ENCODE results near the gene RGMB. TPM values are rescaled to one million over a fixed set of nuclear protein-coding genes. Genes with fewer than 3 reads are reported as not detected.

Gene RGMB
- polyA plus RNA-seq, 1 of the 3 experiments (the other 2 are of a cell fraction): 86.7 TPM

- Histone ChIP-seq H3K4me1 (ENCODE audit: control insufficient read depth in 1 of 2, insufficient read depth in 2 of 2, low read depth in 1 of 2, low read length in 1 of 2) (peaks cover 0 to 21% of the 10 kb centered on the region in 2 experiments; a peak in 2 of 4 replicates), H3K9me3 (no peaks in the 10 kb centered on the region), H3F3A (replicated peaks; ENCODE audit: insufficient read depth) (peaks cover 48% of the 10 kb centered on the region), H3K79me2 (ENCODE audit: insufficient read depth) (peaks cover 18% of the 10 kb centered on the region), H4K20me1 (ENCODE audit: insufficient read depth) (peaks cover 29% of the 10 kb centered on the region), H3K9me2 (no peaks in the 10 kb centered on the region), H3K4me3 (ENCODE audit: low read depth in 2 of 2, low read length in 1 of 2) (no peak overlapping the region), H3K4me2 (no peak overlapping the region), H3K27me3 (ENCODE audit: insufficient read depth) (no peaks in the 10 kb centered on the region), H3K9ac (no peak overlapping the region), H3K27ac (ENCODE audit: low read depth in 2 of 2, low read length in 1 of 2) (peak overlapping the region in 1 of 2 experiments; percentile 11; a peak in 1 of 4 replicates), H3K36me3 (replicated peaks in 1 of 2; ENCODE audit: control insufficient read depth in 1 of 2, insufficient read depth in 2 of 2, low read length in 1 of 2) (peaks cover 12 to 14% of the 10 kb centered on the region in 2 experiments), H2AFZ (ENCODE audit: low read depth) (no peak overlapping the region)
- ChIA-PET CTCF (interaction anchor here (0.7 to 24.4 kb wide), 2 partner anchors 26 to 171 kb away, joined by 3 to 409 read pairs; partner anchors contain the start of gene RGMB), POLR2A (no interaction called here)
- no peak for DNase-seq
- no peak for TF ChIP-seq GABPA (IDR thresholded peaks at IDR 0.05; ENCODE audit: low read depth)
- no peak for TF ChIP-seq GATA2 (CRISPR knock-in tag; IDR thresholded peaks at IDR 0.05)
- no peak for TF ChIP-seq SIN3A (IDR thresholded peaks at IDR 0.05; ENCODE audit: borderline replicate concordance, low read depth, low read length)
- TF ChIP-seq JUND (IDR thresholded peaks at IDR 0.05): no peak
- 98% methylated on average over 3 of the region's 3 CpGs for WGBS (ENCODE audit: low lambda C conversion rate)
Measured at GRCh38 chr5:98798847-98799246, 25.4 kb downstream of the RGMB start.

- CTCF ChIA-PET: interaction anchor here (24.4 kb wide), 1 partner anchor 31 kb away, joined by 409 read pairs; the partner anchor contains the start of gene RGMB
- no peaks in the 10 kb centered on the region for H3K27me3 ChIP-seq (ENCODE audit: insufficient read depth)
- TF ChIP-seq MAX (IDR thresholded peaks at IDR 0.05; ENCODE audit: low read depth): no peak
- no peak for TF ChIP-seq USF1 (IDR thresholded peaks at IDR 0.05; ENCODE audit: borderline replicate concordance, low read depth)
- TF ChIP-seq GATA2 (CRISPR knock-in tag; IDR thresholded peaks at IDR 0.05): no peak
- TF ChIP-seq GABPA (IDR thresholded peaks at IDR 0.05; ENCODE audit: low read depth): no peak
- no peak for TF ChIP-seq POLR2AphosphoS5 (IDR thresholded peaks at IDR 0.05; ENCODE audit: low read depth, low read length)
- no peak for TF ChIP-seq CHD2 (IDR thresholded peaks at IDR 0.05; ENCODE audit: low read length, partially characterized antibody)
- no peak for TF ChIP-seq FOSL2 (IDR thresholded peaks at IDR 0.05; ENCODE audit: borderline replicate concordance, low read depth)
- TF ChIP-seq USF2 (IDR thresholded peaks at IDR 0.05; ENCODE audit: borderline replicate concordance, low read depth, low read length): no peak
- TF ChIP-seq RXRA (IDR thresholded peaks at IDR 0.05; ENCODE audit: borderline replicate concordance, low read depth): no peak
- no peak for TF ChIP-seq JUND (IDR thresholded peaks at IDR 0.05)
- no peak for TF ChIP-seq MEF2A (IDR thresholded peaks at IDR 0.05; ENCODE audit: borderline replicate concordance, low read depth)
- TF ChIP-seq RAD21 (IDR thresholded peaks at IDR 0.05; ENCODE audit: low read length): no peak
- TF ChIP-seq EP300 (IDR thresholded peaks at IDR 0.05; ENCODE audit: borderline replicate concordance in 1 of 2, low read depth in 1 of 2, low read length in 1 of 2): no peak
- TF ChIP-seq SMC3 (IDR thresholded peaks at IDR 0.05; ENCODE audit: low read depth, low read length): no peak
- no peak for TF ChIP-seq ELF1 (IDR thresholded peaks at IDR 0.05)
- peaks cover 0 to 12% of the 10 kb centered on the region in 2 experiments for H3K36me3 ChIP-seq (replicated peaks in 1 of 2; ENCODE audit: control insufficient read depth in 1 of 2, insufficient read depth in 2 of 2, low read length in 1 of 2)
- H3K79me2 ChIP-seq (ENCODE audit: insufficient read depth): no peaks in the 10 kb centered on the region
- WGBS (ENCODE audit: low lambda C conversion rate): 87% methylated on average over 2 of the region's 2 CpGs
- H3K4me3 ChIP-seq (ENCODE audit: low read depth in 2 of 2, low read length in 1 of 2): no peak overlapping the region
- H3K4me1 ChIP-seq (ENCODE audit: control insufficient read depth in 1 of 2, insufficient read depth in 2 of 2, low read depth in 1 of 2, low read length in 1 of 2): no peaks in the 10 kb centered on the region
- no peaks in the 10 kb centered on the region for H4K20me1 ChIP-seq (ENCODE audit: insufficient read depth)
- POLR2A ChIA-PET: no interaction called here
- no peaks in the 10 kb centered on the region for H3F3A ChIP-seq (replicated peaks; ENCODE audit: insufficient read depth)
- no peak for DNase-seq
- H3K27ac ChIP-seq (ENCODE audit: low read depth in 2 of 2, low read length in 1 of 2): no peak overlapping the region
- peaks cover 13% of the 10 kb centered on the region for H3K9me3 ChIP-seq
- H2AFZ ChIP-seq (ENCODE audit: low read depth): no peak overlapping the region
- no peaks in the 10 kb centered on the region for H3K9me2 ChIP-seq
- H3K4me2 ChIP-seq: no peak overlapping the region
- H3K9ac ChIP-seq: no peak overlapping the region
Measured at GRCh38 chr5:98804066-98804465, 30.6 kb downstream of the RGMB start.
